GM21576 (cell line): ENCODE data around the gene ITLN1.
A peak's percentile ranks its signal among the peaks of the same experiment; 100 is the strongest.
"Not testable (repeated sequence)": the region's sequence is repeated elsewhere in the genome, so short reads cannot be mapped to it uniquely, and the experiment has no call there.

Experiments used
- ATAC-seq: cut with Tn5 transposase; IDR thresholded peaks from one replicate; pipeline ENCODE4 v1.9.1; 2021; ENCODE audit warnings: mild to moderate bottlenecking, moderate library complexity; ENCODE audit not compliant: unreplicated experiment

ITLN1 gene

GRCh38 chr1:160885042-160885441, at the start of gene ITLN1:
ITLN1 (minus strand) TSS chr1:160885180; CDS start chr1:160884877, 303 bp downstream.
- no peak for ATAC-seq

GRCh38 chr1:160933305-160933704, 48.3 kb upstream of the ITLN1 start:
- ATAC-seq = not testable (repeated sequence)

GRCh38 chr1:160925652-160926244, 40.8 kb upstream of the ITLN1 start:
- ATAC-seq = no peak

- ATAC-seq = no peak
Observed at GRCh38 chr1:160924791-160925651, 40.0 kb upstream of the ITLN1 start.

- no peak for ATAC-seq
Observed at GRCh38 chr1:160916666-160917065, 31.7 kb upstream of the ITLN1 start.

- not testable (repeated sequence) for ATAC-seq
Observed at GRCh38 chr1:160913229-160913628, 28.2 kb upstream of the ITLN1 start.

- ATAC-seq = no peak
Observed at GRCh38 chr1:160911925-160912324, 26.9 kb upstream of the ITLN1 start.

- ATAC-seq = no peak
Observed at GRCh38 chr1:160911441-160911840, 26.5 kb upstream of the ITLN1 start.

- ATAC-seq = no peak
Observed at GRCh38 chr1:160910170-160910750, 25.3 kb upstream of the ITLN1 start.

GRCh38 chr1:160907976-160908375, 23.0 kb upstream of the ITLN1 start:
- ATAC-seq = no peak

- no peak for ATAC-seq
Observed at GRCh38 chr1:160905617-160905989, 20.6 kb upstream of the ITLN1 start.

GRCh38 chr1:160904783-160905616, 20.0 kb upstream of the ITLN1 start:
- ATAC-seq = no peak

GRCh38 chr1:160902251-160902650, 17.3 kb upstream of the ITLN1 start:
- ATAC-seq = not testable (repeated sequence)

- ATAC-seq = no peak
Observed at GRCh38 chr1:160901768-160902167, 16.8 kb upstream of the ITLN1 start.

- not testable (repeated sequence) for ATAC-seq
Observed at GRCh38 chr1:160900683-160901082, 15.7 kb upstream of the ITLN1 start.

GRCh38 chr1:160894368-160895135, 9.6 kb upstream of the ITLN1 start:
- not testable (repeated sequence) for ATAC-seq

GRCh38 chr1:160891474-160891873, 6.5 kb upstream of the ITLN1 start:
- ATAC-seq = no peak

GRCh38 chr1:160888926-160889325, 3.9 kb upstream of the ITLN1 start:
- no peak for ATAC-seq

GRCh38 chr1:160887071-160887470, 2.1 kb upstream of the ITLN1 start:
- ATAC-seq = no peak

- ATAC-seq = peak; percentile 55
Observed at GRCh38 chr1:160884579-160884978, 401 bp downstream of the ITLN1 start.
